ENCODE data around the gene CA10. TPM values are rescaled to one million over a fixed set of nuclear protein-coding genes. Genes with fewer than 3 reads are reported as not detected.

Gene CA10
- total and polyA plus RNA-seq, 8 donors, result 1.3 TPM; not detected in 7

GRCh38 chr17:51909971-51910370, 248.5 kb downstream of the CA10 start:
- intact Hi-C loops (cut with DNase I; ENCODE audit: low total_unique reads), result no loop called here
- WGBS, 5 donors, result 40 to 70% (median 56%) methylated on average over 3 of the region's 3 CpGs

GRCh38 chr17:51908841-51909537, 249.5 kb downstream of the CA10 start:
- no peak for TF ChIP-seq CTCF (IDR thresholded peaks at IDR 0.05)
- TF ChIP-seq POLR2AphosphoS5 (IDR thresholded peaks at IDR 0.05), result no peak
- TF ChIP-seq POLR2A (IDR thresholded peaks at IDR 0.05), result no peak
- no peak for TF ChIP-seq EP300 (IDR thresholded peaks at IDR 0.05)
- WGBS, 5 donors, result 64 to 74% (median 70%) methylated on average over 7 of the region's 7 CpGs
- no peak for DNase-seq
- Histone ChIP-seq H3K4me3 (no peak overlapping the region), H3K4me1 (no peaks in the 10 kb centered on the region), H3K27ac (no peak overlapping the region), H3K36me3 (no peaks in the 10 kb centered on the region), H3K27me3 (no peaks in the 10 kb centered on the region), H3K9me3 (no peaks in the 10 kb centered on the region)
- intact Hi-C loops (cut with DNase I; ENCODE audit: low total_unique reads), result no loop called here

More at GRCh38 chr17:51909971-51910370, 248.5 kb downstream of the CA10 start:
- TF ChIP-seq POLR2A (IDR thresholded peaks at IDR 0.05), result no peak
- no peak for TF ChIP-seq CTCF (IDR thresholded peaks at IDR 0.05)
- TF ChIP-seq POLR2AphosphoS5 (IDR thresholded peaks at IDR 0.05), result no peak
- no peak for TF ChIP-seq EP300 (IDR thresholded peaks at IDR 0.05)
- Histone ChIP-seq H3K4me3 (no peak overlapping the region), H3K36me3 (no peaks in the 10 kb centered on the region), H3K27ac (no peak overlapping the region), H3K4me1 (no peaks in the 10 kb centered on the region), H3K9me3 (no peaks in the 10 kb centered on the region), H3K27me3 (no peaks in the 10 kb centered on the region)
- no peak for DNase-seq

DNA sequence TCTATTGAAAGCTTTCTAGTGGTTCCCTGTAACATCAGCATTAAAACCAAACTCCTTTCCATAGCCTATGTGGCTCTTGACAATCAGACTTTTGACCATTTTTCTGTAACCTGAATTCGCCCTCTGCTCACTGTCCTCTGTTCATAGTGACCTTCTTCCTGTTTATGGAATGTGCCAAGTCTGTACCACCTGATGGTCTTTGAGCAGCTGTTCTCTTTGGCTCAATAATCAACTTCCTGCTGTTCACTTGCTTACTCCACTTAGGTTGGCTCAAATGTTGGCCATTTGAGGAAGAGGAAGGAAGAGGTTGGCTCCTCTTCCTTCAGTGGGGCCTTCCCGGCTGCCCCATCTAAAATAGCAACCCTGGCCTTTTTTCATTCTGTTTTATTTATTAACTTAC, 251.5 kb downstream of the CA10 start:
- no peaks in the 10 kb centered on the region for H3K36me3 ChIP-seq
- H3K9me3 ChIP-seq, result no peaks in the 10 kb centered on the region
- no peak overlapping the region for H3K27ac ChIP-seq
- H3K27me3 ChIP-seq, result no peaks in the 10 kb centered on the region
- no peak for TF ChIP-seq POLR2A (IDR thresholded peaks at IDR 0.05)
- no peak for TF ChIP-seq CTCF (IDR thresholded peaks at IDR 0.05)
- 58 to 77% (median 74%) methylated on average over 2 of the region's 2 CpGs for WGBS, 5 donors
- no peaks in the 10 kb centered on the region for H3K4me1 ChIP-seq
- intact Hi-C loops (cut with DNase I; ENCODE audit: low total_unique reads), result no loop called here
- no peak for DNase-seq
- no peak overlapping the region for H3K4me3 ChIP-seq

DNA sequence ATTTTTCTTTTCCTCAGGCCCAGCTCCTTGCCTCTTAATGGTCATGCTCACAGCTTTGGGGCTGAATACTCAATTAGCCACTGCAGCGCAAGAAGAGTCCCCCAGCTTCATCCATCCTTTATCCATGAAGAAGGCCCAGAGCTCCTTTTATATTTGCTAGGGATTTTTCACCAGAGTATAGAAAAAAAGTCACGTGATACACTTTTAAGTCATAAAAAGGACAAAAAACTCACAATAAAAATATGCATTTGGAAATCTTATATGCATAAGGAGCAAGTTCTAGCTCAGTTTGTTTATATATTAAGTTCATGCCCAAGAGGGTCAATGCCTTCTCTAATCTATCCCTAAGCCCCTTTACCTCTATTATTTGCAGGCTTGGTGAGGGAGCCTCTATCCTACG, 254.1 kb downstream of the CA10 start:
- no peak for TF ChIP-seq POLR2AphosphoS5 (IDR thresholded peaks at IDR 0.05)
- TF ChIP-seq POLR2A (IDR thresholded peaks at IDR 0.05), result no peak
- no peak for TF ChIP-seq CTCF (IDR thresholded peaks at IDR 0.05)
- no peak for TF ChIP-seq EP300 (IDR thresholded peaks at IDR 0.05)
- H3K9me3 ChIP-seq, result no peaks in the 10 kb centered on the region
- 73 to 85% (median 79%) methylated on average over 3 of the region's 3 CpGs for WGBS, 5 donors
- no peak overlapping the region for H3K27ac ChIP-seq
- H3K4me3 ChIP-seq, result no peak overlapping the region
- H3K4me1 ChIP-seq, result no peaks in the 10 kb centered on the region
- intact Hi-C loops (cut with DNase I; ENCODE audit: low total_unique reads), result no loop called here
- H3K27me3 ChIP-seq, result no peaks in the 10 kb centered on the region
- no peak for DNase-seq
- H3K36me3 ChIP-seq, result no peaks in the 10 kb centered on the region
